Chondrocyte (in vitro differentiated cells): ENCODE data around the gene MAPK8IP3. TPM values are rescaled to one million over a fixed set of nuclear protein-coding genes. Genes with fewer than 3 reads are reported as not detected.

Experiments
- DNase-seq: peaks from one replicate; pipeline ENCODE4 v3.0.0; 2021; ENCODE audit warnings: mixed read lengths, low spot score
- H3K27ac Mint-ChIP-seq: one replicate; pipeline ENCODE4 v1.8.0; 2021; ENCODE audit warnings: mild to moderate bottlenecking, moderate library complexity, mixed read lengths; ENCODE audit not compliant: unreplicated experiment
- H3K27me3 Mint-ChIP-seq: 2 replicates; pipeline ENCODE4 v1.8.0; 2021; ENCODE audit warnings: low read depth, mixed read lengths
- H3K36me3 Mint-ChIP-seq: 2 replicates; pipeline ENCODE4 v1.8.0; 2021; ENCODE audit warnings: low read depth, mixed read lengths
- H3K4me1 Mint-ChIP-seq: 2 replicates; pipeline ENCODE4 v1.8.0; 2021; ENCODE audit warnings: low read depth, mild to moderate bottlenecking, mixed read lengths
- H3K4me3 Mint-ChIP-seq: one replicate; pipeline ENCODE4 v1.8.0; 2021; ENCODE audit warnings: mild to moderate bottlenecking, moderate library complexity, mixed read lengths; ENCODE audit not compliant: unreplicated experiment
- H3K9me3 Mint-ChIP-seq: 2 replicates; pipeline ENCODE4 v1.8.0; 2021; ENCODE audit warnings: low read depth, mixed read lengths
- CTCF ChIP-seq: fragments of 200-600 bp; sonication (generic); IDR thresholded peaks from 2 replicates; pipeline ENCODE4 v1.5.0; 2021; ENCODE audit warnings: antibody characterized with exemption, mild to moderate bottlenecking, moderate library complexity
- total RNA-seq: library from RNA; stranded (reverse); gene quantifications from 3 replicates; pipeline ENCODE4 v1.2.1, GENCODE V29; 2021

Gene MAPK8IP3
- total RNA-seq, 1 donor from 2014 or later: 53.8 TPM

DNA sequence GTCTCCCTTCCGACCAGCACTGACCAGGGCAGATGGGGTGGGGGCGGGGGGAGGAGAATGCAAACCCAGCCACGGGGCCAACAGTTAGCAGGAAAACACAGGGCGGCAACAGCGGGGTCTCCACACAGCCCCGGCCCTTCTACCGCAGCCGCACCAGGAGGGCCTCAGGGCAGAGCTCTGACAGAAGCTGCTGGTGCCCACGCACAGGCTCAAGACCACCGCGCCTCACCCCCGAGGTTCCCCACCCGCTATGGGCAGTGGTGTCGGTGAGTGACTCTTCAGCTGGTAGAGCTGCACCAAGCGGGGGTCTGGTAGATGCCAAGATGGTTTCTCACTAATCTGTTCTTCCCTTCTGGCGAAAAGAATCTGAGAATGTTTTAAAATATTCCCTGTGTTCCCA lies 104.5 kb downstream of the MAPK8IP3 start:
- H3K27me3 Mint-ChIP-seq: no peaks in the 10 kb centered on the region
- no peak overlapping the region for H3K4me3 Mint-ChIP-seq
- peaks cover 18% of the 10 kb centered on the region for H3K36me3 Mint-ChIP-seq
- H3K27ac Mint-ChIP-seq: no peak overlapping the region
- H3K4me1 Mint-ChIP-seq: peaks cover 12% of the 10 kb centered on the region
- no peaks in the 10 kb centered on the region for H3K9me3 Mint-ChIP-seq
- no peak for TF ChIP-seq CTCF
- no peak for DNase-seq

GRCh38 chr16:1812732-1813163 lies 106.8 kb downstream of the MAPK8IP3 start:
- peak overlapping the region; percentile 5 for H3K27ac Mint-ChIP-seq
- peaks cover 7% of the 10 kb centered on the region for H3K36me3 Mint-ChIP-seq
- peak; percentile 77 for TF ChIP-seq CTCF
- peaks cover 12% of the 10 kb centered on the region for H3K4me1 Mint-ChIP-seq
- H3K9me3 Mint-ChIP-seq: no peaks in the 10 kb centered on the region
- DNase-seq: peak; percentile 94
- H3K4me3 Mint-ChIP-seq: no peak overlapping the region
- no peaks in the 10 kb centered on the region for H3K27me3 Mint-ChIP-seq

DNA sequence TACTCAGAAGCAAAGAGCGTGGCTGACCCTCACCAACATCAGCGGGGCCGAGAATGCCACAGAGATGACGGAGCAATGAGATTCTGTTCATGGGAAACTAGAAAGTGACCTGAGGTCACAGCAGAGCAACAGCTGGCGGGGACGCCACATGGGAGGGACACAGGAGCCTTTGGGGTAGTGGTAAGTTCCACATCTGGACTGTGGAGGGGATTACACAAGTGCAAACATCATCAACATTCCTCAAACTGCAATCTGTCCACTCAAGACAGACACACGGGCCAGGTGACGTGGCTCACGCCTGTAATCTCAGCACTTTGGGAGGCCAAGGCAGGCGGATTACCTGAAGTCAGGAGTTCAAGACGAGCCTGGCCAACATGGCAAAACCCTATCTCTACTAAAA lies 109.5 kb downstream of the MAPK8IP3 start:
- H3K27me3 Mint-ChIP-seq: no peaks in the 10 kb centered on the region
- TF ChIP-seq CTCF: no peak
- H3K4me1 Mint-ChIP-seq: peaks cover 12% of the 10 kb centered on the region
- peak; percentile 33 for DNase-seq
- peaks cover 6% of the 10 kb centered on the region for H3K36me3 Mint-ChIP-seq
- no peak overlapping the region for H3K4me3 Mint-ChIP-seq
- no peaks in the 10 kb centered on the region for H3K9me3 Mint-ChIP-seq
- no peak overlapping the region for H3K27ac Mint-ChIP-seq

GRCh38 chr16:1816396-1817275 lies 110.6 kb downstream of the MAPK8IP3 start:
- peak; percentile 80 for DNase-seq
- Mint-ChIP-seq H3K9me3 (no peaks in the 10 kb centered on the region), H3K27ac (no peak overlapping the region), H3K4me1 (peaks cover 12% of the 10 kb centered on the region), H3K4me3 (no peak overlapping the region), H3K27me3 (no peaks in the 10 kb centered on the region), H3K36me3 (peaks cover 6% of the 10 kb centered on the region)
- TF ChIP-seq CTCF: no peak

- H3K4me1 Mint-ChIP-seq: peaks cover 12% of the 10 kb centered on the region
- no peak overlapping the region for H3K4me3 Mint-ChIP-seq
- H3K36me3 Mint-ChIP-seq: peaks cover 6% of the 10 kb centered on the region
- H3K27ac Mint-ChIP-seq: no peak overlapping the region
- no peak for TF ChIP-seq CTCF
- H3K9me3 Mint-ChIP-seq: no peaks in the 10 kb centered on the region
- peak; percentile 78 for DNase-seq
- no peaks in the 10 kb centered on the region for H3K27me3 Mint-ChIP-seq
These were observed 111.2 kb downstream of the MAPK8IP3 start for GRCh38 chr16:1817276-1817589.
